KMS-11 (cell line): Measurements from ENCODE around the gene SLC22A13.

ENCODE experiments used
- H2AFZ ChIP-seq: fragments of 200-600 bp; sonication (generic); 2 replicates; pipeline ENCODE4 v1.6.1; 2016; ENCODE audit warnings: antibody characterized with exemption, mixed run types, low read depth
- H3K27ac ChIP-seq: fragments of 200-600 bp; sonication (generic); 2 replicates; pipeline ENCODE4 v1.6.1; 2016; ENCODE audit warnings: mild to moderate bottlenecking, mixed run types
- H3K27me3 ChIP-seq: fragments of 200-600 bp; sonication (generic); 2 replicates; pipeline ENCODE4 v1.6.1; 2017; ENCODE audit warnings: mild to moderate bottlenecking, low read depth, mixed run types, moderate library complexity; ENCODE audit not compliant: insufficient read depth
- H3K36me3 ChIP-seq: fragments of 200-600 bp; sonication (generic); 2 replicates; pipeline ENCODE4 v1.6.1; 2017; ENCODE audit warnings: mild to moderate bottlenecking, mixed run types; ENCODE audit not compliant: insufficient read depth
- H3K4me1 ChIP-seq: fragments of 200-600 bp; sonication (generic); 2 replicates; pipeline ENCODE4 v1.6.1; 2016; ENCODE audit warnings: mild to moderate bottlenecking, low read depth, mixed run types; ENCODE audit not compliant: poor library complexity, severe bottlenecking
- H3K4me2 ChIP-seq: fragments of 200-600 bp; sonication (generic); 2 replicates; pipeline ENCODE4 v1.7.0; 2016; ENCODE audit warnings: mild to moderate bottlenecking, mixed run types
- H3K4me3 ChIP-seq: fragments of 200-600 bp; sonication (generic); IDR thresholded peaks from 2 replicates; pipeline ENCODE4 v1.6.1; 2017; ENCODE audit warnings: low read depth, low read length, mixed read lengths; ENCODE audit not compliant: insufficient read depth
- H3K79me2 ChIP-seq: fragments of 200-600 bp; sonication (generic); 2 replicates; pipeline ENCODE4 v1.6.1; 2016; ENCODE audit warnings: low read depth, mixed run types; ENCODE audit not compliant: insufficient read depth
- H3K9ac ChIP-seq: fragments of 200-600 bp; sonication (generic); 2 replicates; pipeline ENCODE4 v1.6.1; 2016; ENCODE audit warnings: mild to moderate bottlenecking, mixed run types
- H4K20me1 ChIP-seq: fragments of 200-600 bp; sonication (generic); 2 replicates; pipeline ENCODE4 v1.6.1; 2016; ENCODE audit warnings: mild to moderate bottlenecking, mixed run types; ENCODE audit not compliant: insufficient read depth
- CTCF ChIP-seq: fragments of 200-600 bp; sonication (generic); conservative IDR thresholded peaks from 2 replicates; pipeline ENCODE4 v1.6.1; 2017; ENCODE audit warnings: low read depth, mild to moderate bottlenecking, antibody characterized with exemption, low read length, moderate library complexity, mixed read lengths

SLC22A13 gene

DNA sequence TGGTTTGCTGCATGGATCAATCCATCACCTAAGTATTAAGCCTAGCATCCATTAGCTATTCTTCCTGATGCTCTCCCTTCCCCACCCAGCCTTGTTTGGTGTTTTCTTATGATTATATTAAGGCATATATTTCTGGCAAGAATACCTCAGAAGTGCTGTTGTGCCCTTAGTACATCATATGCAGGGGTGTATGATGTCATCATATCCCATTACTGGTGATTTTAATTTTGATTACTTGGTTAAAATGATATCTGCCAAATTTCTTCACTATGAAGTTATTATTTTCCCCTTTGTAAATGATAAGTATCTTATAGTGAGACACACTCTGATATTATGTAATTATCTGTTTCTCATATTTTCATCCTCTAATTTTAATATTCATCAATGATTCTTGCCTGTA is 31.9 kb downstream of the SLC22A13 start:
- Histone ChIP-seq H3K27ac (no peak overlapping the region), H3K4me3 (no peak overlapping the region), H3K4me1 (no peaks in the 10 kb centered on the region), H3K79me2 (no peaks in the 10 kb centered on the region), H3K27me3 (no peaks in the 10 kb centered on the region), H3K9ac (no peak overlapping the region), H3K36me3 (no peaks in the 10 kb centered on the region), H2AFZ (no peak overlapping the region), H4K20me1 (no peaks in the 10 kb centered on the region), H3K4me2 (no peak overlapping the region)
- TF ChIP-seq CTCF: no peak

GRCh38 chr3:38297947-38298711 is 32.5 kb downstream of the SLC22A13 start:
- Histone ChIP-seq H3K4me3 (no peak overlapping the region), H3K4me1 (no peaks in the 10 kb centered on the region), H3K9ac (no peak overlapping the region), H2AFZ (no peak overlapping the region), H3K4me2 (no peak overlapping the region), H3K27me3 (no peaks in the 10 kb centered on the region), H3K27ac (no peak overlapping the region), H3K36me3 (no peaks in the 10 kb centered on the region), H3K79me2 (no peaks in the 10 kb centered on the region), H4K20me1 (no peaks in the 10 kb centered on the region)
- TF ChIP-seq CTCF: peak; percentile 60

DNA sequence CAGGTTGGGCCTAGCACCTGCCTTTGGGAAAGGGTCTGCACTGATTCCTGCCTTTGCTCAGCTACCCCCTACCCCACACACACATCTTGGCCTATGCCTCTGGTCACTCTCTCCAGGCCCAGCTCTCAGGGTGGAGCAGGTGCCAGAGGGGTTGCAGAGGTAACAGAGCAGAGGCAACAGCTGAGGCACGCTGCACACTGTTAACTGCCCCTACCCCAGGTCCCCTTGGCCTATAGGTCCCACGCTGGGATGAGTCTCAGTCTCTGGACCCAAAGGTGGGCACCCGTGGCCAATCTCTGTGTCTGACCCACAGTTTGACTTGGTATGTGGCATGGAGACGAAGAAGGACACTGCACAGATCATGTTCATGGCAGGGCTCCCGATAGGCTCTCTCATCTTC is 41.3 kb downstream of the SLC22A13 start:
- no peaks in the 10 kb centered on the region for H4K20me1 ChIP-seq
- H3K9ac ChIP-seq: no peak overlapping the region
- H3K27me3 ChIP-seq: no peaks in the 10 kb centered on the region
- no peaks in the 10 kb centered on the region for H3K79me2 ChIP-seq
- no peak for TF ChIP-seq CTCF
- H3K36me3 ChIP-seq: no peaks in the 10 kb centered on the region
- H3K4me3 ChIP-seq: no peak overlapping the region
- H3K4me2 ChIP-seq: no peak overlapping the region
- H2AFZ ChIP-seq: no peak overlapping the region
- H3K27ac ChIP-seq: no peak overlapping the region
- H3K4me1 ChIP-seq: no peaks in the 10 kb centered on the region

DNA sequence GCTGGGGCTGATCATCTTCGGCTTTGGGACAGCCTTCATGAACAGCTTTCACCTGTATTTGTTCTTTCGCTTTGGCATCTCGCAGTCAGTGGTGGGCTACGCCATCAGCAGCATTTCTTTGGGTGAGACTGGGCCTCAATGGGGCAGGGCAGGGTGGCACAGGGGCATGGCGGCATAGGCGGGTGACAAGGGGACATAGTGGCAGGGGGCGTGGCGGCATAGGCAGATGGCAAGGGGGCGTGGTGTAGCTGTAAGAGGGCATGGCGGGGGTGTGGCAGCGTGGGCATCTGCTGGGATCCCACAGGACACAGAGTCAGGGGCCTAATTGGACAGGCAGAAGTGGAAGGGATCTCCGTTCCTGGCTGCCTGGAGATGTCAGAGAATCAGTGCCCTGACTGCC is 42.0 kb downstream of the SLC22A13 start:
- Histone ChIP-seq H3K4me1 (no peaks in the 10 kb centered on the region), H3K79me2 (no peaks in the 10 kb centered on the region), H3K9ac (no peak overlapping the region), H4K20me1 (no peaks in the 10 kb centered on the region), H3K4me3 (no peak overlapping the region), H3K4me2 (no peak overlapping the region), H2AFZ (no peak overlapping the region), H3K36me3 (no peaks in the 10 kb centered on the region), H3K27me3 (no peaks in the 10 kb centered on the region), H3K27ac (no peak overlapping the region)
- no peak for TF ChIP-seq CTCF
